ENCODE results near the gene ABCF3.

ABCF3 gene

DNA sequence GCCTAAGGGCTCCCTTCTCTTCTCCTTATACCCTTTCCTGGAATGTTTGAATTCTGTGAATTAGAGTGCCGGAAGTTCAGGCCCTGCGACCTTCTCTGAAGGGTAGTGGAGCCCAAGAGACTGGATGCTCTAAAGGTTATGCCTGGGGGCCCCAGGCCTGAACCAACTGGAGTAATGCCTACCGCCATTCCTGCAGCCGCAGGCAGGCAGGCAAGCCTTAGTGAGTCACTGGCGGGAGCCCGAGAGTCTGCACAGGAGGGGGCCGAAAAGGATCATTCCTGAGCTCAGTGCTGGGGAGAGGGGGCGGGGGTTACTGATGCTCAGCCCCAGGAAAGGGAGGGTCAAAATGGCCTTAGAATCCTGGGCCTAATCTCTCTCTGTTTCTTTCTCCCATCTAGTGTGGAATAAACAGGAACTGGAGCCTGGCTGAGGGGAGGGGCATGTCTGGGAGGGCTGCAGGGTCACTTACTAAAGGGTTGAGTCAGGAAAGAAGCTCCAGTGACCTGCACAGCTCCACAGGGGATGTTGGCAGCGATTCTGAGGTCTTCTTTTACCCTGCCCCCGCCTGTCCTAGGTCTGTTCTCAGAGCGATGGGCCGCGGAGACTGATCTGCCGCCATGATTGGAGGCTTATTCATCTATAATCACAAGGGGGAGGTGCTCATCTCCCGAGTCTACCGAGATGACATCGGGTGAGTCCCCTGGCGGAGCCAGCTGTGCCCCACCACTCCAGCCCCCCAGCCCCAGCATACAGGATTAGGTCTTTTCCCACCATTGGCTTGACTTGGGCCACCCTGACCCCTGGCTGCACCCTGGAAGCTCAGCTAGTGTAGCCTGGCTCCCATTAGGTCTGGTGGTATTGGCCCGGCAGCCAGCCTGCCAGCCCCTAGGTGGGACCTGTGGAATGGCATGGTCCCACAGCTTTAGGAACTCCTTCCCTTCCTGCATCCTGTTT is 9.3 kb upstream of the ABCF3 start:
- peaks cover 3% of the 10 kb centered on the region; the same call in 1 of the 2 replicates for H3K4me1 ChIP-seq (ENCODE audit: control insufficient read depth, insufficient read depth, low read length)
- POLR2A ChIA-PET, result interaction anchor here (0.5 to 2.4 kb wide), 12 partner anchors 10 to 690 kb away, joined by 3 to 34 read pairs (median 4); partner anchors contain the start of genes ABCC5, ABCF3, DVL3 and EEF1AKMT4
- peak overlapping the region; percentile 78 for H3K27ac ChIP-seq (ENCODE audit: extremely low read depth, low read depth, low read length)
- no peaks in the 10 kb centered on the region for H3K9me3 ChIP-seq (ENCODE audit: control insufficient read depth, insufficient read depth, low read depth, low read length)
- H3K4me3 ChIP-seq (ENCODE audit: low read depth, low read length), result peak overlapping the region; percentile 96
- CTCF ChIA-PET, result interaction anchor here (0.6 to 0.7 kb wide), 3 partner anchors 45 to 289 kb away, joined by 3 read pairs; no protein-coding TSS in a partner anchor
- H3K36me3 ChIP-seq (ENCODE audit: control insufficient read depth in 2 of 2, insufficient read depth in 1 of 2, low read length in 2 of 2), result peaks cover 8 to 62% of the 10 kb centered on the region in 2 experiments; a peak in 2 of 3 replicates
- TF ChIP-seq RBAK (tag by site-specific recombination; IDR thresholded peaks at IDR 0.05) (no peak), ZNF660 (tag by site-specific recombination; IDR thresholded peaks at IDR 0.05) (peak; percentile 74), ZNF2 (tag by site-specific recombination; IDR thresholded peaks at IDR 0.05) (no peak), ZNF501 (tag by site-specific recombination; IDR thresholded peaks at IDR 0.05) (no peak), ZNF549 (tag by site-specific recombination; IDR thresholded peaks at IDR 0.05) (no peak), ZNF132 (tag by site-specific recombination; IDR thresholded peaks at IDR 0.05; ENCODE audit: borderline replicate concordance) (no peak), ZFP37 (tag by site-specific recombination; IDR thresholded peaks at IDR 0.05) (0 out of 2 replicates have a peak, but pooled peaks have one; percentile 22), ZNF610 (tag by site-specific recombination; IDR thresholded peaks at IDR 0.05; ENCODE audit: borderline replicate concordance) (no peak), ZNF37A (tag by site-specific recombination; IDR thresholded peaks at IDR 0.05) (no peak), ZIC2 (tag by site-specific recombination; IDR thresholded peaks at IDR 0.05) (peak; percentile 49), ZBTB20 (tag by site-specific recombination; IDR thresholded peaks at IDR 0.05) (peak; percentile 94), TRIM28 (IDR thresholded peaks at IDR 0.05; ENCODE audit: borderline replicate concordance, low read length) (peak; percentile 44; the same call in 1 of the 2 replicates), SP2 (tag by site-specific recombination; IDR thresholded peaks at IDR 0.05) (peak; percentile 90), ZNF366 (tag by site-specific recombination; conservative IDR thresholded peaks at IDR 0.05) (no peak), ZNF10 (tag by site-specific recombination; IDR thresholded peaks at IDR 0.05) (no peak), ZBTB17 (tag by site-specific recombination; IDR thresholded peaks at IDR 0.05) (peak; percentile 81), IKZF3 (tag by site-specific recombination; IDR thresholded peaks at IDR 0.05) (peak; percentile 87), GLIS1 (tag by site-specific recombination; IDR thresholded peaks at IDR 0.05) (peak; percentile 56; the same call in 1 of the 2 replicates), ZNF76 (tag by site-specific recombination; IDR thresholded peaks at IDR 0.05; ENCODE audit: borderline replicate concordance, low read depth) (peak; percentile 27), ZNF677 (tag by site-specific recombination; IDR thresholded peaks at IDR 0.05) (no peak)
- TF ChIP-seq, protein P1, sequence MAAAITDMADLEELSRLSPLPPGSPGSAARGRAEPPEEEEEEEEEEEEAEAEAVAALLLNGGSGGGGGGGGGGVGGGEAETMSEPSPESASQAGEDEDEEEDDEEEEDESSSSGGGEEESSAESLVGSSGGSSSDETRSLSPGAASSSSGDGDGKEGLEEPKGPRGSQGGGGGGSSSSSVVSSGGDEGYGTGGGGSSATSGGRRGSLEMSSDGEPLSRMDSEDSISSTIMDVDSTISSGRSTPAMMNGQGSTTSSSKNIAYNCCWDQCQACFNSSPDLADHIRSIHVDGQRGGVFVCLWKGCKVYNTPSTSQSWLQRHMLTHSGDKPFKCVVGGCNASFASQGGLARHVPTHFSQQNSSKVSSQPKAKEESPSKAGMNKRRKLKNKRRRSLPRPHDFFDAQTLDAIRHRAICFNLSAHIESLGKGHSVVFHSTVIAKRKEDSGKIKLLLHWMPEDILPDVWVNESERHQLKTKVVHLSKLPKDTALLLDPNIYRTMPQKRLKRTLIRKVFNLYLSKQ (tag by site-specific recombination; IDR thresholded peaks at IDR 0.05; ENCODE audit: borderline replicate concordance), result no peak
- TF ChIP-seq, protein P2, sequence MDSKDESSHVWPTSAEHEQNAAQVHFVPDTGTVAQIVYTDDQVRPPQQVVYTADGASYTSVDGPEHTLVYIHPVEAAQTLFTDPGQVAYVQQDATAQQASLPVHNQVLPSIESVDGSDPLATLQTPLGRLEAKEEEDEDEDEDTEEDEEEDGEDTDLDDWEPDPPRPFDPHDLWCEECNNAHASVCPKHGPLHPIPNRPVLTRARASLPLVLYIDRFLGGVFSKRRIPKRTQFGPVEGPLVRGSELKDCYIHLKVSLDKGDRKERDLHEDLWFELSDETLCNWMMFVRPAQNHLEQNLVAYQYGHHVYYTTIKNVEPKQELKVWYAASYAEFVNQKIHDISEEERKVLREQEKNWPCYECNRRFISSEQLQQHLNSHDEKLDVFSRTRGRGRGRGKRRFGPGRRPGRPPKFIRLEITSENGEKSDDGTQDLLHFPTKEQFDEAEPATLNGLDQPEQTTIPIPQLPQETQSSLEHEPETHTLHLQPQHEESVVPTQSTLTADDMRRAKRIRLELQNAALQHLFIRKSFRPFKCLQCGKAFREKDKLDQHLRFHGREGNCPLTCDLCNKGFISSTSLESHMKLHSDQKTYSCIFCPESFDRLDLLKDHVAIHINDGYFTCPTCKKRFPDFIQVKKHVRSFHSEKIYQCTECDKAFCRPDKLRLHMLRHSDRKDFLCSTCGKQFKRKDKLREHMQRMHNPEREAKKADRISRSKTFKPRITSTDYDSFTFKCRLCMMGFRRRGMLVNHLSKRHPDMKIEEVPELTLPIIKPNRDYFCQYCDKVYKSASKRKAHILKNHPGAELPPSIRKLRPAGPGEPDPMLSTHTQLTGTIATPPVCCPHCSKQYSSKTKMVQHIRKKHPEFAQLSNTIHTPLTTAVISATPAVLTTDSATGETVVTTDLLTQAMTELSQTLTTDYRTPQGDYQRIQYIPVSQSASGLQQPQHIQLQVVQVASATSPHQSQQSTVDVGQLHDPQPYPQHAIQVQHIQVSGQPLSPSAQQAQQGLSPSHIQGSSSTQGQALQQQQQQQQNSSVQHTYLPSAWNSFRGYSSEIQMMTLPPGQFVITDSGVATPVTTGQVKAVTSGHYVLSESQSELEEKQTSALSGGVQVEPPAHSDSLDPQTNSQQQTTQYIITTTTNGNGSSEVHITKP (tag by site-specific recombination; IDR thresholded peaks at IDR 0.05), result peak; percentile 80
- TF ChIP-seq, protein P3, sequence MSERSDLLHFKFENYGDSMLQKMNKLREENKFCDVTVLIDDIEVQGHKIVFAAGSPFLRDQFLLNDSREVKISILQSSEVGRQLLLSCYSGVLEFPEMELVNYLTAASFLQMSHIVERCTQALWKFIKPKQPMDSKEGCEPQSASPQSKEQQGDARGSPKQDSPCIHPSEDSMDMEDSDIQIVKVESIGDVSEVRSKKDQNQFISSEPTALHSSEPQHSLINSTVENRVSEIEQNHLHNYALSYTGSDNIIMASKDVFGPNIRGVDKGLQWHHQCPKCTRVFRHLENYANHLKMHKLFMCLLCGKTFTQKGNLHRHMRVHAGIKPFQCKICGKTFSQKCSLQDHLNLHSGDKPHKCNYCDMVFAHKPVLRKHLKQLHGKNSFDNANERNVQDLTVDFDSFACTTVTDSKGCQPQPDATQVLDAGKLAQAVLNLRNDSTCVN (tag by site-specific recombination; optimal IDR thresholded peaks at IDR 0.05), result peak; percentile 23
- TF ChIP-seq, protein P4, sequence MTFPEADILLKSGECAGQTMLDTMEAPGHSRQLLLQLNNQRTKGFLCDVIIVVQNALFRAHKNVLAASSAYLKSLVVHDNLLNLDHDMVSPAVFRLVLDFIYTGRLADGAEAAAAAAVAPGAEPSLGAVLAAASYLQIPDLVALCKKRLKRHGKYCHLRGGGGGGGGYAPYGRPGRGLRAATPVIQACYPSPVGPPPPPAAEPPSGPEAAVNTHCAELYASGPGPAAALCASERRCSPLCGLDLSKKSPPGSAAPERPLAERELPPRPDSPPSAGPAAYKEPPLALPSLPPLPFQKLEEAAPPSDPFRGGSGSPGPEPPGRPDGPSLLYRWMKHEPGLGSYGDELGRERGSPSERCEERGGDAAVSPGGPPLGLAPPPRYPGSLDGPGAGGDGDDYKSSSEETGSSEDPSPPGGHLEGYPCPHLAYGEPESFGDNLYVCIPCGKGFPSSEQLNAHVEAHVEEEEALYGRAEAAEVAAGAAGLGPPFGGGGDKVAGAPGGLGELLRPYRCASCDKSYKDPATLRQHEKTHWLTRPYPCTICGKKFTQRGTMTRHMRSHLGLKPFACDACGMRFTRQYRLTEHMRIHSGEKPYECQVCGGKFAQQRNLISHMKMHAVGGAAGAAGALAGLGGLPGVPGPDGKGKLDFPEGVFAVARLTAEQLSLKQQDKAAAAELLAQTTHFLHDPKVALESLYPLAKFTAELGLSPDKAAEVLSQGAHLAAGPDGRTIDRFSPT (tag by site-specific recombination; IDR thresholded peaks at IDR 0.05), result peak; percentile 94
- TF ChIP-seq, protein P5, sequence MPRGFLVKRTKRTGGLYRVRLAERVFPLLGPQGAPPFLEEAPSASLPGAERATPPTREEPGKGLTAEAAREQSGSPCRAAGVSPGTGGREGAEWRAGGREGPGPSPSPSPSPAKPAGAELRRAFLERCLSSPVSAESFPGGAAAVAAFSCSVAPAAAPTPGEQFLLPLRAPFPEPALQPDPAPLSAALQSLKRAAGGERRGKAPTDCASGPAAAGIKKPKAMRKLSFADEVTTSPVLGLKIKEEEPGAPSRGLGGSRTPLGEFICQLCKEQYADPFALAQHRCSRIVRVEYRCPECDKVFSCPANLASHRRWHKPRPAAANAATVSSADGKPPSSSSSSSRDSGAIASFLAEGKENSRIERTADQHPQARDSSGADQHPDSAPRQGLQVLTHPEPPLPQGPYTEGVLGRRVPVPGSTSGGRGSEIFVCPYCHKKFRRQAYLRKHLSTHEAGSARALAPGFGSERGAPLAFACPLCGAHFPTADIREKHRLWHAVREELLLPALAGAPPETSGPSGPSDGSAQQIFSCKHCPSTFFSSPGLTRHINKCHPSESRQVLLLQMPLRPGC (tag by site-specific recombination; IDR thresholded peaks at IDR 0.05), result peak; percentile 82
